Right cardiac atrium (tissue), 5 donors: Measurements from ENCODE around the gene UBE2M. TPM values are rescaled to one million over a fixed set of nuclear protein-coding genes. Genes with fewer than 3 reads are reported as not detected.
A peak's percentile ranks its signal among the peaks of the same experiment; 100 is the strongest.
"Not testable (repeated sequence)": the region's sequence is repeated elsewhere in the genome, so short reads cannot be mapped to it uniquely, and the experiment has no call there.

ENCODE experiments used
- ATAC-seq, 2 donors: fragments of 200-7000 bp; cut with Tn5 transposase; one replicate each; pipeline versions ENCODE4 v1.8.0 to v1.9.1; 2020; ENCODE audit warnings: moderate library complexity in 2 of 2, mild to moderate bottlenecking in 1 of 2
- DNase-seq, 3 donors: peaks; one replicate each; pipeline ENCODE4 v3.0.0-alpha.2; 2020
- H3K27ac ChIP-seq: one replicate; pipeline ENCODE4 v1.5.1; 2013; ENCODE audit warnings: mild to moderate bottlenecking, low read length, control low read depth, moderate library complexity
- H3K27me3 ChIP-seq: one replicate; pipeline ENCODE4 v1.6.1; 2013; ENCODE audit not compliant: control insufficient read depth, insufficient read depth
- H3K4me1 ChIP-seq: one replicate; pipeline ENCODE4 v1.6.1; 2013; ENCODE audit warnings: low read length; ENCODE audit not compliant: control insufficient read depth, insufficient read depth
- H3K4me3 ChIP-seq: one replicate; pipeline ENCODE4 v1.5.1; 2013; ENCODE audit warnings: low read length, control low read depth
- H3K9me3 ChIP-seq: one replicate; pipeline ENCODE4 v1.6.1; 2013; ENCODE audit warnings: low read length; ENCODE audit not compliant: control insufficient read depth
- WGBS: extraction: QIAGEN DNeasy Blood & Tissue Kit; methylation state at CpG from one replicate; pipeline ENCODE4 v1.1.7; 2013; 5-methylcytosine and 5-hydroxymethylcytosine counted together
- intact Hi-C, 4 donors: fragments of 100-400 bp; cut with DNase I; formaldehyde crosslinking; loops; one replicate each; pipeline versions ENCODE4 v1.11.0 to v1.14.0; 2022 to 2023
- polyA plus RNA-seq: library from polyadenylated mRNA; stranded (reverse); fragments of 200-250 nt; gene quantifications from one replicate; pipeline ENCODE4 v1.2.3, GENCODE V29; 2013
- total RNA-seq, 4 donors: library from RNA; stranded (reverse); fragmentation: NEBNext Ultra II Directional; extraction: Animal tissue kit (Norgen Biotek cat#: 25700); gene quantifications; one replicate each; pipeline ENCODE4 v1.2.1, GENCODE V29; 2021
- donor health status: healthy with polysubstance abuse.
- donor health status: DM: no; HTN: yes; CAD: no.
- donor health status: DM: no; HTN: no; CAD: no.
- donor health status: DM: no; HTN: yes; CAD: no; lungs with severe emphysema.
- donor health status: DM: yes; HTN: yes; CAD: no.

UBE2M gene
- total and polyA plus RNA-seq, 5 donors: 92.7 to 137 (median 119) TPM

DNA sequence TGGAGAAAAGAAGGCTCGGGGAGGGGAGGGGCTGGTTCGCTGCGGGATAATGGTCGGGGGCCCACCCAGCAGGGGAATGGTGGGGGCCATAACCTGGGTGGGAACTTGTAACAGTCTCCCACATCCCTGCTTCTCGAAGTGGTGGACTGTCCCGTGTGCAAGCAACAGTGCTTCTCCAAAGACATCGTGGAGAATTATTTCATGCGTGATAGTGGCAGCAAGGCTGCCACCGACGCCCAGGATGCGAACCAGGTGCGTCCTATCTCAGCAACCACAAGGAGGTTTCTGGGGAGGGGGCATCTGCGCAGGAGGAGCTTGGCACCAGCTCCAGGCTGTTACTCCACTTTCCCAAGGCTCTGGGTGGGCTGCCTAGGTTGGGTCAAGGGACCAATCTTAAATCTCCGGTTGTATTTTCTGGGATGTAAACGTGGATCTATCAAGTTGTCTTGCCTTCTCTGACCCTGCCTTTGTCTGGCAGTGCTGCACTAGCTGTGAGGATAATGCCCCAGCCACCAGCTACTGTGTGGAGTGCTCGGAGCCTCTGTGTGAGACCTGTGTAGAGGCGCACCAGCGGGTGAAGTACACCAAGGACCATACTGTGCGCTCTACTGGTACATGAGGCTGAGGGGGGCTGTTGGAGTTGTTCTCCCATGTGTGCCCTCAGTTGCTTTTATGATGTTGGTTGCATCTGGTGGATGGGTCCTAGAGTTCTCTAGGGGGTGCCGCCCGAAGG lies 13.0 kb downstream of the UBE2M start:
- no peak overlapping the region for H3K27ac ChIP-seq
- ATAC-seq (no peak), DNase-seq (no peak)
- no peaks in the 10 kb centered on the region for H3K9me3 ChIP-seq
- peak overlapping the region; percentile 79 for H3K4me3 ChIP-seq
- H3K4me1 ChIP-seq: peaks cover 11% of the 10 kb centered on the region
- intact Hi-C loops: no loop called here
- 7% methylated on average over 21 of the region's 21 CpGs for WGBS
- H3K27me3 ChIP-seq: no peaks in the 10 kb centered on the region

DNA sequence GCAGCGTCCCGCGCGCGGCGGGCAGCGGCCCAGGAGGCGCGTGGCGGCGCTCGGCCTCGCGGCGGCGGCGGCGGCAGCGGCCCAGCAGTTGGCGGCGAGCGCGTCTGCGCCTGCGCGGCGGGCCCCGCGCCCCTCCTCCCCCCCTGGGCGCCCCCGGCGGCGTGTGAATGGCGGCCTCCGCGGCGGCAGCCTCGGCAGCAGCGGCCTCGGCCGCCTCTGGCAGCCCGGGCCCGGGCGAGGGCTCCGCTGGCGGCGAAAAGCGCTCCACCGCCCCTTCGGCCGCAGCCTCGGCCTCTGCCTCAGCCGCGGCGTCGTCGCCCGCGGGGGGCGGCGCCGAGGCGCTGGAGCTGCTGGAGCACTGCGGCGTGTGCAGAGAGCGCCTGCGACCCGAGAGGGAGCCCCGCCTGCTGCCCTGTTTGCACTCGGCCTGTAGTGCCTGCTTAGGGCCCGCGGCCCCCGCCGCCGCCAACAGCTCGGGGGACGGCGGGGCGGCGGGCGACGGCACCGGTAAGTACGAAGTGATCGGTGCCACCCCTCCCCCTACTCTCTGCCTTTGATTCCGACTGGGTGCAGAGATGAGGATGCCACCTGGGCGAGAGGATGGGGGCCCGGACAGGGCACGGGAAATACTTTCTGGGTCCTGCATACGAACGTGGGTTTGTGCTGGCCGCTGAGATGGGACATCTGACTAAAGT lies 13.7 kb downstream of the UBE2M start:
- DNase-seq (peak in 1 of 3 donors; percentile 91), ATAC-seq (peak; percentile 0 to 2)
- H3K9me3 ChIP-seq: no peaks in the 10 kb centered on the region
- intact Hi-C loops: no loop called here
- H3K4me3 ChIP-seq: peak overlapping the region; percentile 79
- H3K27ac ChIP-seq: peak overlapping the region; percentile 87
- H3K4me1 ChIP-seq: peaks cover 11% of the 10 kb centered on the region
- no peaks in the 10 kb centered on the region for H3K27me3 ChIP-seq
- WGBS: under 1% methylated on average over 87 of the region's 92 CpGs

DNA sequence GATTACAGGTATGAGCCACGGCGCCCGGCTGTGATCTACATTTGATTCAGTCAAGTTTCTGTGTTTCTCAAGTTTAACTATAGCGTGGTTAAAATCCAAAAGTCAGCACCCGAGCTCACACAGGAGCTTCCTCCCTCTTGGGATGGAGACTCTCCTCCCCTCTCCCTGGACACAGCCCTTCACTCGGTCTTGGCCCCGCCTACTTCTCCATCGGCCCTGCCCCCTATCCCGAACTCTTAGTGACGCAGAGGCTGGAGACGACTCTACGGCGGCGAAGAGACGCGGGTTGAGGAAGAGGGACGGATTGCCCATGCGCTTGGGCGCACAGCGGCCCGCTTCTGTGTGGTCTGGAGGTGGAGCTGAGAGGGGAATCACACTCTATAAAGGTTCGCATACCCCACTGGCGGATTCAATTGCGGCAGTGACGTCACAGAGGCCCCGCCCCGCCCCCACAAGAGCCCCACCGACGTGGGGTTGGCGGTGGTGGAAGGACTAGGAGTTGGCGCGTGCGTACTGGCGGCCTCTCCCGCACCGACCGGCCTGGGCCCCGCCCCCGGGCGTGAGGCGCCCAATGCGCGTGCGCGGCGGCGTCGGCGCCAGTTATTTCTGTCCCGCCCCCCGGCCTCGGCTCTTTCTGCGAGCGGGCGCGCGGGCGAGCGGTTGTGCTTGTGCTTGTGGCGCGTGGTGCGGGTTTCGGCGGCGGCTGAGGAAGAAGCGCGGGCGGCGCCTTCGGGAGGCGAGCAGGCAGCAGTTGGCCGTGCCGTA lies 14.4 kb downstream of the UBE2M start, which contains the start of gene TRIM28:
TSS of gene TRIM28 (plus strand) at position 239 of the 765 bp plus-strand sequence. CDS start 694 bp downstream, outside the sequence.
- ATAC-seq: peak; percentile 98
- peaks cover 11% of the 10 kb centered on the region for H3K4me1 ChIP-seq
- intact Hi-C loops: no loop called here

DNA sequence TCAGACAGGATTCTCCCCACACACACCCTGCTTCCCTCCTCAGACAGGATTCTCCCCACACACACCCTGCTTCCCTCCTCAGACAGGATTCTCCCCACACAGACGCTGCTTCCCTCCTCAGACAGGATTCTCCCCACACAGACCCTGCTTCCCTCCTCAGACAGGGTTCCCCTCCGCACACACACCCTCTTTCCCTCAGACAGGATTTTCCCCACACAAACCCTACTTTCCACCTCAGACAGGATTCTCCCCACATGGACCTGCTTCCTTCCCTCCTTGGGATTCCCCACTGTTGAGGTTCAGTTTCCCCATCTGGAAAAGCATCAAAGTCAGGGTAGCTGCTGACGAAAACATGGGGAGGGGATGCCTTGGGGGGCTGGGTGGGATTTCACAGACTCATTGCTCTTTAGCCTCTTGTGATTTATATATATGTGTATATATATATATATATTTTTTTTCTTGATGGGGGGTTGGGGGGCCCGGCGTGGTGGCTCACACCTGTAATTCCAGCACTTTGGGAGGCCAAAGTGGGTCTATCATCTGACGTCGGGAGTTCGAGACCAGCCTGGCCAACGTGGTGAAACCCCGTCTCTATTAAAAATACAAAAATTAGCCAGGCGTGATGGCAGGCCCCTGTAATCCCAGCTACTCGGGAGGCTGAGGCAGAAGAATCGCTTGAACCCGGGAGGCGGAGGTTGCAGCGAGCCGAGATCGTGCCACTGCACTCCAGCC lies 15.6 kb downstream of the UBE2M start:
- H3K27ac ChIP-seq, H3K9me3 ChIP-seq, DNase-seq, intact Hi-C loops, H3K27me3 ChIP-seq, ATAC-seq, H3K4me3 ChIP-seq: not testable (repeated sequence)
- WGBS: 81% methylated on average over 18 of the region's 18 CpGs
- H3K4me1 ChIP-seq: peaks cover 11% of the 10 kb centered on the region

More for the DNA sequence above, 14.4 kb downstream of the UBE2M start, which contains the start of gene TRIM28:
- no peaks in the 10 kb centered on the region for H3K27me3 ChIP-seq
- peak; percentile 99 to 100 (median 99) for DNase-seq
- peak within 1 kb of the TSS; percentile 98 for H3K27ac ChIP-seq
- no peaks in the 10 kb centered on the region for H3K9me3 ChIP-seq
- peak within 1 kb of the TSS; percentile 79 for H3K4me3 ChIP-seq
- WGBS: under 1% methylated on average over 73 of the region's 73 CpGs

DNA sequence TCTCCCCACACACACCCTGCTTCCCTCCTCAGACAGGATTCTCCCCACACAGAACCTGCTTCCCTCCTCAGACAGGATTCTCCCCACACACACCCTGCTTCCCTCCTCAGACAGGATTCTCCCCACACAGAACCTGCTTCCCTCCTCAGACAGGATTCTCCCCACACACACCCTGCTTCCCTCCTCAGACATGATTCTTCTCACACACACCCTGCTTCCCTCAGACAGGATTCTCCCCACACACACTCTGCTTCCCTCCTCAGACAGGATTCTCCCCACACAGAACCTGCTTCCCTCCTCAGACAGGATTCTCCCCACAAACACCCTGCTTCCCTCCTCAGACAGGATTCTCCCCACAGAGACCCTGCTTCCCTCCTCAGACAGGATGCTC lies 19.2 kb downstream of the UBE2M start:
- H3K4me1 ChIP-seq, ATAC-seq, H3K4me3 ChIP-seq, H3K27ac ChIP-seq, H3K9me3 ChIP-seq, DNase-seq, intact Hi-C loops, H3K27me3 ChIP-seq: not testable (repeated sequence)

DNA sequence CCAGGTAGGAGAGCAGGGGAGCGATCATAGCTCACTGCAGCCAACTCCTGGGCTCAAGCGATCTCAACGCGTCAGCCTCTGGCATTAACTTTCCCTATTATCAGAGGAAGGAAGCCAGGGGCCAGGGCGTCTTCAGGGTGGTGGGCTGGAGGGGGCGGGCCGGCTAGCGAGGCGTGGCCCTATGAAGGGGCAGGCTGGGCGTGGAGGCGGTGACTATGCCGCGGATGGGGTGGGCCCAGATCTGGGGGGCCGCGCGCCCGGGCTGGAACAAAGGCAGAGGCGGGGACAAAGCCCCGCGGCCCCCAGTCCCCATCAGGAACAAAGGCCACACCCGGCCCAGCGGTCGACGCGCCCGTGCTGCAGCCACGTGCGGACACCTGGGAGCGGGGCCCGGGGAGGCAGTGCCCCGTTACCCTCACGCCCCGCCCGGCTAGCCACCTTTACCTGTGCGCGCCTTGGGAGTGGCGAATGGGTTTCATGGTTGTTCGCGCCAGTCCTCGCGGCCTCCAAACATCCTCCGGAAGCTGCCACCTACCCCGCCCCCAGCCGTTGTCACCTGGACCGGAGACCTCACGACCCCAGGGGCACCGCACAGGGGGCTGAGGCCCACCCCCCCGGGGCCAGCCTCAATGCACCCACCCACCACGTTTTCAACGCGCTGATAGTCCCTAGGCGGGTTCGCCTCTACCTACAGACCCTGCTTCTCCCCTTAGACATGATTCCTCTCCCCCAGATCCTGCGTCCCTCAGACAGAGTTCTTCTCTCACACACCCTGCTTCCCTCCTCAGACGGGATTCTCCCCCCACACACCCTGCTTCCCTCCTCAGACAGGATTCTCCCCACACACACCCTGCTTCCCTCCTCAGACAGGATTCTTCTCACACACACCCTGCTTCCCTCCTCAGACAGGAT lies 19.9 kb downstream of the UBE2M start:
- H3K4me3 ChIP-seq: peak overlapping the region; percentile 2
- 2% methylated on average over 55 of the region's 55 CpGs for WGBS

DNA sequence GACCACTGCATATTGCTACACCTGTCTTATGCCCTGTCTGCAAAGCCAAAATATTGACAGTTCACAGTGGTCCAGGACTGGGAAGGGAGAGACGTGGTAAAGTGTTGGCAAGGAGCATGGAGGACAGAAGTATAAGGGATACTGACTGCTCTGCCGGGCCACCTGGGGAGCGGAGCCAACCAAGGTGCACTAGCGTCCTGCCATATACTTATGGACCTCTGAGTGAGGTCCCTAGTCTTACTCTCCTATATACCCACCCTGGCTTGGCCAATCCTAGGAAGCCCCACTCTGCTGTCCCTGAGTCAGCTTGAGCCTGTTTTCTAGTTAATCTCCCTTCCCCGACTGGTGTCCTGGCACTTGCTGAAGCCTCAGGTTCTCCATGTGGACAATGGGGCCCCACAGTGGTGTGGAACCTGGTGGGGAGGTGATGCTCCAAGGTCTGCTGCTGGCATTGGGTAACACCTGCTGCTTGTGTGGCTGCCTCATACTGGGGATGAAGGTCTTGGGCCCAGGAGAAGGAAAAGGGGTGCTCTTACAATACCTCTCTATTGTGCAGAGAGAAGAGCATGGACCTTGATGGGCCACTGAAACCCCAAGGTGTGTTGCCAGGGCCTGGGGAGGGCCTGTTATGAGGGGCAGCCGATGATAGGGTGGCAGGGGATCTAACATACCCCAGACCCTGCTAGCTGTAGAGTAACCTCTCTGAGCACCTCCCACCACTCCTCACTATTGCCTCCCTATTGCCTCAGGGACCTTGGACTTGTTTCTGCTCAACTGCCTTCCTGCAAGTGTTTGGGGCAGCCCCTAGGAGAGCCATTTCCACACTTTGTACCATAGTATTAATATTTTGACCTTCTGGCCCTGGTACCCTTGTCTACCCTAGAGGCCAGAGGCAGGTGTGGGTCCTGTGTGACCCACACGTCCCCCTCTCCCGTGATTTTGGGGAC lies 21.3 kb downstream of the UBE2M start:
- WGBS: 89% methylated on average over 8 of the region's 8 CpGs
- ATAC-seq: peak in 1 of 2 donors; percentile 15
- no peak for DNase-seq
- Histone ChIP-seq H3K9me3 (no peaks in the 10 kb centered on the region), H3K4me3 (no peak overlapping the region), H3K4me1 (no peaks in the 10 kb centered on the region), H3K27ac (no peak overlapping the region), H3K27me3 (no peaks in the 10 kb centered on the region)
- intact Hi-C loops: no loop called here

More for the DNA sequence above, 19.9 kb downstream of the UBE2M start:
- Histone ChIP-seq H3K4me1 (no peaks in the 10 kb centered on the region), H3K27me3 (no peaks in the 10 kb centered on the region), H3K9me3 (no peaks in the 10 kb centered on the region), H3K27ac (no peak overlapping the region)
- ATAC-seq: peak; percentile 95 to 99
- DNase-seq: peak; percentile 75 to 87 (median 86)
- intact Hi-C loops: no loop called here

DNA sequence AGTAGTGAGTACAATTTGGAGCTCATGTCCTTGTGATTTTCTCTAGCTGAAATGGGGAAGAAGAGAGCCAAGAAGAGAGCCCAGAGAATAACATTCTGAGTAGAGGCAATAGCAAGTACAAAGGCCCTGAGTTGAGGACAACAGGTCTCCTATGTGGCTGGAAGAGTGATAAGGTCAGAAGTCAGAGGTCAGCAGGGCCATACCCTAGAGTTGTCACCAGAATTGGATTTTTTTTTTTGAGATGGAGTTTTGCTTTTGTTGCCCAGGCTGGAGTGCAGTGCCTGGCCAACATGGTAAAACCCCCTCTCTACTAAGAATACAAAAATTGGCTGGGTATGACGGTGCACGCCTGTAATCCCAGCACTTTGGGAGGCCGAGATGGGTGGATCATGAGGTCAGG lies 22.6 kb downstream of the UBE2M start:
- 85% methylated on average over 3 of the region's 3 CpGs for WGBS

More for the DNA sequence above, 22.6 kb downstream of the UBE2M start:
- no peaks in the 10 kb centered on the region for H3K4me1 ChIP-seq
- intact Hi-C loops: no loop called here
- ATAC-seq (no peak), DNase-seq (no peak)
- no peaks in the 10 kb centered on the region for H3K9me3 ChIP-seq
- no peaks in the 10 kb centered on the region for H3K27me3 ChIP-seq
- no peak overlapping the region for H3K27ac ChIP-seq
- no peak overlapping the region for H3K4me3 ChIP-seq
